OCI-LY3 (cell line): Measurements from ENCODE around the gene IL36B.

Source experiments
- CTCF ChIP-seq: fragments of 200-600, 300-600 bp; sonication (generic); IDR thresholded peaks from 2 replicates; pipeline ENCODE4 v1.5.1; 2014; ENCODE audit warnings: antibody characterized with exemption, low read length, low read depth
- EZH2phosphoT487 ChIP-seq: fragments of 200-600 bp; shearing (Covaris generic); IDR thresholded peaks from 2 replicates; pipeline ENCODE4 v1.6.1; 2018; ENCODE audit warnings: antibody characterized with exemption, mixed run types, low read depth

GRCh38 chr2:112996635-112997034, 56.0 kb downstream of the IL36B start:
- TF ChIP-seq CTCF (no peak), EZH2phosphoT487 (no peak)
